Measurements from ENCODE around the gene KIF24. TPM values are rescaled to one million over a fixed set of nuclear protein-coding genes. Genes with fewer than 3 reads are reported as not detected.
"Not testable (repeated sequence)": the region's sequence is repeated elsewhere in the genome, so short reads cannot be mapped to it uniquely, and the experiment has no call there.

KIF24 gene
- total RNA-seq (2014; rRNA removed; shearing (Covaris generic)): 2.4 and 2.5 TPM in 2 replicates
- polyA plus RNA-seq (2014; cell fraction: nucleus; rRNA removed): 3.9 and 5.9 TPM in 2 replicates

GRCh38 chr9:34328987-34329832 is at the start of gene KIF24, which contains the start of gene NUDT2:
Gene KIF24, minus strand, starts transcription at chr9:34329268. Its CDS starts 17,922 bp downstream, at chr9:34311346.
Gene NUDT2, plus strand, starts transcription at chr9:34329569. Its CDS starts 9,471 bp downstream, at chr9:34339040.
- peak; percentile 99 for DNase-seq (ENCODE audit: extremely low read depth, low read depth)

GRCh38 chr9:34378376-34379060 is 49.5 kb upstream of the KIF24 start:
- no peak for DNase-seq (ENCODE audit: extremely low read depth, low read depth)

- DNase-seq (ENCODE audit: extremely low read depth, low read depth): no peak
Observed at GRCh38 chr9:34377404-34377746, 48.3 kb upstream of the KIF24 start.

GRCh38 chr9:34376596-34377403 is 47.7 kb upstream of the KIF24 start, which contains the start of gene MYORG:
Gene MYORG, minus strand, starts transcription at chr9:34376898. Its CDS starts 3,955 bp downstream, at chr9:34372943.
- peak; percentile 90 for DNase-seq (ENCODE audit: extremely low read depth, low read depth)

- DNase-seq (ENCODE audit: extremely low read depth, low read depth): no peak
Observed at GRCh38 chr9:34375901-34376595, 47.0 kb upstream of the KIF24 start.

- no peak for DNase-seq (ENCODE audit: extremely low read depth, low read depth)
Observed at GRCh38 chr9:34374905-34375552, 46.0 kb upstream of the KIF24 start.

GRCh38 chr9:34374339-34374738 is 45.3 kb upstream of the KIF24 start:
- no peak for DNase-seq (ENCODE audit: extremely low read depth, low read depth)

GRCh38 chr9:34373749-34374148 is 44.7 kb upstream of the KIF24 start:
- no peak for DNase-seq (ENCODE audit: extremely low read depth, low read depth)

GRCh38 chr9:34372467-34373011 is 43.5 kb upstream of the KIF24 start:
- no peak for DNase-seq (ENCODE audit: extremely low read depth, low read depth)

- DNase-seq (ENCODE audit: extremely low read depth, low read depth): no peak
Observed at GRCh38 chr9:34371886-34372466, 42.9 kb upstream of the KIF24 start.

GRCh38 chr9:34370970-34371880 is 42.2 kb upstream of the KIF24 start:
- DNase-seq (ENCODE audit: extremely low read depth, low read depth): no peak

GRCh38 chr9:34370335-34370969 is 41.4 kb upstream of the KIF24 start:
- no peak for DNase-seq (ENCODE audit: extremely low read depth, low read depth)

- no peak for DNase-seq (ENCODE audit: extremely low read depth, low read depth)
Observed at GRCh38 chr9:34369636-34370035, 40.6 kb upstream of the KIF24 start.

GRCh38 chr9:34368796-34369195 is 39.7 kb upstream of the KIF24 start:
- not testable (repeated sequence) for DNase-seq (ENCODE audit: extremely low read depth, low read depth)

GRCh38 chr9:34367751-34368410 is 38.8 kb upstream of the KIF24 start:
- not testable (repeated sequence) for DNase-seq (ENCODE audit: extremely low read depth, low read depth)

GRCh38 chr9:34366365-34366764 is 37.3 kb upstream of the KIF24 start:
- DNase-seq (ENCODE audit: extremely low read depth, low read depth): no peak

- DNase-seq (ENCODE audit: extremely low read depth, low read depth): no peak
Observed at GRCh38 chr9:34365282-34365681, 36.2 kb upstream of the KIF24 start.
